Erythroblast (primary cell): Measurements from ENCODE around the gene PHEX.

Experiments
- GATA1 ChIP-seq: IDR thresholded peaks from 2 replicates; pipeline ENCODE4 v1.6.1; 2011; ENCODE audit warnings: low read depth, mild to moderate bottlenecking, control low read depth, low read length, moderate library complexity
- POLR2A ChIP-seq: IDR thresholded peaks from 2 replicates; pipeline ENCODE4 v1.6.1; 2011; ENCODE audit warnings: mild to moderate bottlenecking, low read length

- TF ChIP-seq POLR2A (no peak), GATA1 (no peak)
Measured at GRCh38 chrX:22173966-22174365, 141.8 kb downstream of the PHEX start.
